Measurements from ENCODE around the gene LRRC41.
"Not testable (repeated sequence)": the region's sequence is repeated elsewhere in the genome, so short reads cannot be mapped to it uniquely, and the experiment has no call there.

Gene LRRC41

GRCh38 chr1:46325285-46326076 is 22.1 kb upstream of the LRRC41 start:
- peak; percentile 3; the same call in 1 of the 2 replicates for TF ChIP-seq SPI1 (IDR thresholded peaks at IDR 0.05; ENCODE audit: low read depth, low read length)
- TF ChIP-seq PAX5 (IDR thresholded peaks at IDR 0.05; ENCODE audit: insufficient read depth, low read length, severe bottlenecking), result peak; percentile 55
- peak; percentile 33 for FAIRE-seq
- not testable (repeated sequence) for DNase-seq (ENCODE audit: insufficient read length, low spot score)

- DNase-seq (ENCODE audit: insufficient read length, low spot score); FAIRE-seq: not testable (repeated sequence)
These were observed 18.8 kb upstream of the LRRC41 start for GRCh38 chr1:46322191-46322590.

GRCh38 chr1:46319960-46320914 is 16.8 kb upstream of the LRRC41 start:
- FAIRE-seq; DNase-seq (ENCODE audit: insufficient read length, low spot score): not testable (repeated sequence)

GRCh38 chr1:46319301-46319700 is 15.9 kb upstream of the LRRC41 start:
- FAIRE-seq; DNase-seq (ENCODE audit: insufficient read length, low spot score): not testable (repeated sequence)

- FAIRE-seq (no peak), DNase-seq (ENCODE audit: insufficient read length, low spot score) (no peak)
- TF ChIP-seq TAF1 (IDR thresholded peaks at IDR 0.05; ENCODE audit: low read depth, low read length), result no peak
- TF ChIP-seq POU2F2 (IDR thresholded peaks at IDR 0.05; ENCODE audit: low read depth, low read length), result no peak
- no peak for TF ChIP-seq SPI1 (IDR thresholded peaks at IDR 0.05; ENCODE audit: low read depth, low read length)
- TF ChIP-seq POLR2A (IDR thresholded peaks at IDR 0.05; ENCODE audit: low read depth, low read length), result no peak
- TF ChIP-seq PAX5 (IDR thresholded peaks at IDR 0.05; ENCODE audit: insufficient read depth, low read length, severe bottlenecking), result no peak
- TF ChIP-seq POLR2AphosphoS5 (IDR thresholded peaks at IDR 0.05; ENCODE audit: low read depth, low read length), result no peak
These were observed 13.9 kb upstream of the LRRC41 start for GRCh38 chr1:46317323-46317722.

GRCh38 chr1:46315669-46316403 is 12.4 kb upstream of the LRRC41 start:
- no peak for DNase-seq (ENCODE audit: insufficient read length, low spot score)
- FAIRE-seq, result no peak
- TF ChIP-seq POLR2AphosphoS5 (IDR thresholded peaks at IDR 0.05; ENCODE audit: low read depth, low read length) (no peak), POLR2A (IDR thresholded peaks at IDR 0.05; ENCODE audit: low read depth, low read length) (no peak), TAF1 (IDR thresholded peaks at IDR 0.05; ENCODE audit: low read depth, low read length) (no peak), POU2F2 (IDR thresholded peaks at IDR 0.05; ENCODE audit: low read depth, low read length) (no peak), SPI1 (IDR thresholded peaks at IDR 0.05; ENCODE audit: low read depth, low read length) (no peak), PAX5 (IDR thresholded peaks at IDR 0.05; ENCODE audit: insufficient read depth, low read length, severe bottlenecking) (no peak)

GRCh38 chr1:46310321-46310720 is 6.9 kb upstream of the LRRC41 start:
- FAIRE-seq (no peak), DNase-seq (ENCODE audit: insufficient read length, low spot score) (no peak)
- TF ChIP-seq POLR2A (IDR thresholded peaks at IDR 0.05; ENCODE audit: low read depth, low read length) (no peak), POLR2AphosphoS5 (IDR thresholded peaks at IDR 0.05; ENCODE audit: low read depth, low read length) (no peak), SPI1 (IDR thresholded peaks at IDR 0.05; ENCODE audit: low read depth, low read length) (no peak), POU2F2 (IDR thresholded peaks at IDR 0.05; ENCODE audit: low read depth, low read length) (no peak), TAF1 (IDR thresholded peaks at IDR 0.05; ENCODE audit: low read depth, low read length) (no peak), PAX5 (IDR thresholded peaks at IDR 0.05; ENCODE audit: insufficient read depth, low read length, severe bottlenecking) (no peak)

- DNase-seq (ENCODE audit: insufficient read length, low spot score) (no peak), FAIRE-seq (no peak)
- TF ChIP-seq SPI1 (IDR thresholded peaks at IDR 0.05; ENCODE audit: low read depth, low read length), result no peak
- no peak for TF ChIP-seq TAF1 (IDR thresholded peaks at IDR 0.05; ENCODE audit: low read depth, low read length)
- TF ChIP-seq PAX5 (IDR thresholded peaks at IDR 0.05; ENCODE audit: insufficient read depth, low read length, severe bottlenecking), result no peak
- TF ChIP-seq POLR2A (IDR thresholded peaks at IDR 0.05; ENCODE audit: low read depth, low read length), result no peak
- no peak for TF ChIP-seq POLR2AphosphoS5 (IDR thresholded peaks at IDR 0.05; ENCODE audit: low read depth, low read length)
- TF ChIP-seq POU2F2 (IDR thresholded peaks at IDR 0.05; ENCODE audit: low read depth, low read length), result no peak
These were observed 6.2 kb upstream of the LRRC41 start for GRCh38 chr1:46309401-46310159.

- DNase-seq (ENCODE audit: insufficient read length, low spot score), result no peak
These were observed 2.7 kb upstream of the LRRC41 start for GRCh38 chr1:46306159-46306530.

More at GRCh38 chr1:46306159-46306530, 2.7 kb upstream of the LRRC41 start:
- no peak for TF ChIP-seq SPI1 (IDR thresholded peaks at IDR 0.05; ENCODE audit: low read depth, low read length)
- no peak for TF ChIP-seq TAF1 (IDR thresholded peaks at IDR 0.05; ENCODE audit: low read depth, low read length)
- no peak for TF ChIP-seq POLR2AphosphoS5 (IDR thresholded peaks at IDR 0.05; ENCODE audit: low read depth, low read length)
- TF ChIP-seq POLR2A (IDR thresholded peaks at IDR 0.05; ENCODE audit: low read depth, low read length), result no peak
- TF ChIP-seq POU2F2 (IDR thresholded peaks at IDR 0.05; ENCODE audit: low read depth, low read length), result no peak
- no peak for FAIRE-seq
